ENCODE measurements around the gene SLC27A4.

SLC27A4 gene

DNA sequence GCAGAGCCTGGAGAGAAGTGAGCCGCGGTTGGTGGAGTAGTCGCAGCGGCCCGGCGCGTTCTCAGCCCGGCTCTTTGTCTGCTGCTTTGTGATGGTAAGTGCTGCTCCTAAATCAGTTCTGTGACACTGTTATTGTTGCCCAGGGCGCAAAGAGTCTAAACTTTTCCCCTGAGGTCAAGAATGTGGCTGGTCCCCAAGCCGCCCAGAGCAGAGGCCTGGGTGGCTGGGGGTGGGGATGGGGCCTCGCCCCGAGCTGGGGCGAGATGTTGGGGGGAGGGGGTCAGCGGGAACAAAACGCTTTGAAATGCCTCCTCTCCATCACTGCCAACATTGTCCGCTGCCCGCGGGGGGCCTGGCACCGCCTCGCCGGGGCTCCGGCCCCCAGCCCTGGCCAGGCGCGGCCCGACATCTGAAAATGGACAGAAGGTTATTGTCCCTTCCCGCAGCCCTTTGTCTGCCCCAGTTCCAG is 68.7 kb downstream of the SLC27A4 start:
- H3K36me3 ChIP-seq: no peaks in the 10 kb centered on the region
- no peaks in the 10 kb centered on the region for H3K27me3 ChIP-seq
- no peaks in the 10 kb centered on the region for H4K20me1 ChIP-seq
- H3K9ac ChIP-seq: no peak overlapping the region
- no peak overlapping the region for H3K4me2 ChIP-seq
- TF ChIP-seq Cebpa-rat (IDR thresholded peaks at IDR 0.05): no peak
- H3K27ac ChIP-seq: no peak overlapping the region
- no peaks in the 10 kb centered on the region for H3K9me3 ChIP-seq (replicated peaks in 1 of 11)
- H3K4me3 ChIP-seq: no peak overlapping the region
- peaks cover 0 to 35% (median 20%) of the 10 kb centered on the region in 10 experiments; a peak in 18 of 20 replicates for H3K4me1 ChIP-seq

GRCh38 chr9:128409450-128409849 is 69.1 kb downstream of the SLC27A4 start:
- Histone ChIP-seq H3K9me3 (replicated peaks in 1 of 11) (no peaks in the 10 kb centered on the region), H3K9ac (no peak overlapping the region), H3K4me2 (no peak overlapping the region), H4K20me1 (no peaks in the 10 kb centered on the region), H3K36me3 (no peaks in the 10 kb centered on the region), H3K4me1 (peaks cover 0 to 35% (median 20%) of the 10 kb centered on the region in 10 experiments; a peak in 18 of 20 replicates), H3K27ac (no peak overlapping the region), H3K27me3 (no peaks in the 10 kb centered on the region), H3K4me3 (no peak overlapping the region)
- TF ChIP-seq Cebpa-rat (IDR thresholded peaks at IDR 0.05): no peak

GRCh38 chr9:128409978-128410377 is 69.7 kb downstream of the SLC27A4 start:
- H3K27ac ChIP-seq: no peak overlapping the region
- H3K27me3 ChIP-seq: no peaks in the 10 kb centered on the region
- peaks cover 0 to 35% (median 20%) of the 10 kb centered on the region in 10 experiments; a peak in 18 of 20 replicates for H3K4me1 ChIP-seq
- H3K9me3 ChIP-seq (replicated peaks in 1 of 11): no peaks in the 10 kb centered on the region
- H3K36me3 ChIP-seq: no peaks in the 10 kb centered on the region
- H4K20me1 ChIP-seq: no peaks in the 10 kb centered on the region
- H3K4me3 ChIP-seq: no peak overlapping the region
- TF ChIP-seq Cebpa-rat (IDR thresholded peaks at IDR 0.05): no peak
- H3K4me2 ChIP-seq: no peak overlapping the region
- H3K9ac ChIP-seq: no peak overlapping the region

All from BLaER1 treated with 17β-estradiol and CSF1 and Interleukin-3, amounts not matched to agents 10 nM and 100 nM (cell line).